ENCODE data around the gene LRRC26. TPM values are rescaled to one million over a fixed set of nuclear protein-coding genes. Genes with fewer than 3 reads are reported as not detected.

LRRC26 gene
- total RNA-seq, 1 donor from 2014 or later: 1.6 TPM

- ATAC-seq: no peak
Measured at GRCh38 chr9:137182836-137183235, 13.0 kb upstream of the LRRC26 start.

- no peak for ATAC-seq
Measured at GRCh38 chr9:137181680-137182079, 11.8 kb upstream of the LRRC26 start.

GRCh38 chr9:137180491-137180890 is 10.6 kb upstream of the LRRC26 start:
- no peak for ATAC-seq

GRCh38 chr9:137179761-137180160 is 9.9 kb upstream of the LRRC26 start:
- ATAC-seq: no peak

- ATAC-seq: no peak
Measured at GRCh38 chr9:137178939-137179630, 9.2 kb upstream of the LRRC26 start.

GRCh38 chr9:137178201-137178938 is 8.5 kb upstream of the LRRC26 start:
- no peak for ATAC-seq

- peak; percentile 47 for ATAC-seq
Measured at GRCh38 chr9:137176302-137177182, 6.7 kb upstream of the LRRC26 start.

- ATAC-seq: no peak
Measured at GRCh38 chr9:137175345-137175961, 5.6 kb upstream of the LRRC26 start.

GRCh38 chr9:137174722-137175293 is 5.0 kb upstream of the LRRC26 start:
- ATAC-seq: peak; percentile 2

GRCh38 chr9:137173796-137174664 is 4.2 kb upstream of the LRRC26 start:
- no peak for ATAC-seq

GRCh38 chr9:137172901-137173795 is 3.3 kb upstream of the LRRC26 start:
- peak; percentile 38 for ATAC-seq

GRCh38 chr9:137171149-137171900 is 1.5 kb upstream of the LRRC26 start:
- ATAC-seq: no peak

- no peak for ATAC-seq
Measured at GRCh38 chr9:137170486-137171148, 766 bp upstream of the LRRC26 start.

- peak; percentile 40 for ATAC-seq
Measured at GRCh38 chr9:137168904-137169856, 671 bp downstream of the LRRC26 start.

- no peak for ATAC-seq
Measured at GRCh38 chr9:137168573-137168903, 1.3 kb downstream of the LRRC26 start.

GRCh38 chr9:137167747-137168572 is 1.9 kb downstream of the LRRC26 start:
- peak; percentile 5 for ATAC-seq

GRCh38 chr9:137167277-137167746 is 2.5 kb downstream of the LRRC26 start:
- ATAC-seq: no peak
